HEK293 (cell line): ENCODE data around the gene STARD10.

Experiments used
- CTCF ChIP-seq: fragments of 450-650 bp; formaldehyde crosslinking; IDR thresholded peaks from 2 replicates; pipeline ENCODE4 v1.5.1; 2016; ENCODE audit warnings: missing biosample characterization, missing genetic modification characterization
- HOXA7 ChIP-seq: sonication (generic); formaldehyde crosslinking; IDR thresholded peaks from 2 replicates; pipeline ENCODE4 v1.8.1; 2022; ENCODE audit warnings: missing genetic modification reagents, borderline replicate concordance
- INSM2 ChIP-seq: fragments of 450-650 bp; formaldehyde crosslinking; IDR thresholded peaks from 2 replicates; pipeline ENCODE4 v1.5.1; 2016; ENCODE audit warnings: missing biosample characterization, missing genetic modification characterization
- KLF16 ChIP-seq: fragments of 450-650 bp; formaldehyde crosslinking; IDR thresholded peaks from 2 replicates; pipeline ENCODE4 v1.5.1; 2017; ENCODE audit warnings: missing biosample characterization, missing genetic modification characterization
- PRDM4 ChIP-seq: fragments of 450-650 bp; formaldehyde crosslinking; IDR thresholded peaks from 2 replicates; pipeline ENCODE4 v1.5.1; 2017; ENCODE audit warnings: missing biosample characterization, missing genetic modification characterization
- SP2 ChIP-seq: fragments of 450-650 bp; formaldehyde crosslinking; IDR thresholded peaks from 2 replicates; pipeline ENCODE4 v1.5.1; 2016; ENCODE audit warnings: missing biosample characterization, missing genetic modification characterization
- SP3 ChIP-seq: fragments of 450-650 bp; formaldehyde crosslinking; IDR thresholded peaks from 2 replicates; pipeline ENCODE4 v1.5.1; 2016; ENCODE audit warnings: missing biosample characterization, missing genetic modification characterization
- TRIM28 ChIP-seq: IDR thresholded peaks from 2 replicates; pipeline ENCODE4 v1.6.1; 2011; ENCODE audit warnings: low read length, control low read depth, borderline replicate concordance
- ZBTB17 ChIP-seq: fragments of 450-650 bp; formaldehyde crosslinking; IDR thresholded peaks from 2 replicates; pipeline ENCODE4 v1.5.1; 2016; ENCODE audit warnings: missing biosample characterization, missing genetic modification characterization
- ZBTB7A ChIP-seq: fragments of 450-650 bp; formaldehyde crosslinking; IDR thresholded peaks from 2 replicates; pipeline ENCODE4 v1.5.1; 2016; ENCODE audit warnings: low read depth, missing biosample characterization, missing genetic modification characterization
- ZNF175 ChIP-seq: fragments of 450-650 bp; formaldehyde crosslinking; IDR thresholded peaks from 2 replicates; pipeline ENCODE4 v1.5.1; 2016; ENCODE audit warnings: missing biosample characterization, missing genetic modification characterization
- ZNF202 ChIP-seq: fragments of 450-650 bp; formaldehyde crosslinking; IDR thresholded peaks from 2 replicates; pipeline ENCODE4 v1.5.1; 2016; ENCODE audit warnings: missing biosample characterization, missing genetic modification characterization, borderline replicate concordance
- ZNF398 ChIP-seq: fragments of 450-650 bp; formaldehyde crosslinking; IDR thresholded peaks from 2 replicates; pipeline ENCODE4 v1.5.1; 2017; ENCODE audit warnings: missing biosample characterization, missing genetic modification characterization
- ZNF561 ChIP-seq: fragments of 450-650 bp; IDR thresholded peaks from 2 replicates; pipeline ENCODE4 v1.5.1; 2018; ENCODE audit warnings: missing biosample characterization, missing genetic modification characterization, borderline replicate concordance

GRCh38 chr11:72821920-72822799, 28.3 kb upstream of the STARD10 start:
- TF ChIP-seq TRIM28 (no peak), ZNF561 (tag by site-specific recombination) (no peak), CTCF (tag by site-specific recombination) (peak; percentile 91), SP3 (tag by site-specific recombination) (peak; percentile 76), SP2 (peak; percentile 81), ZNF175 (tag by site-specific recombination) (no peak), HOXA7 (CRISPR knock-in tag) (no peak), PRDM4 (tag by site-specific recombination) (no peak), ZBTB7A (peak; percentile 72; the same call in 1 of the 2 replicates), ZNF398 (no peak), ZBTB17 (tag by site-specific recombination) (peak; percentile 12; the same call in 1 of the 2 replicates), ZNF202 (no peak), KLF16 (tag by site-specific recombination) (peak; percentile 63; the same call in 1 of the 2 replicates), INSM2 (tag by site-specific recombination) (no peak)
